ENCODE measurements around the gene PIWIL4.
"Not testable (repeated sequence)": the region's sequence is repeated elsewhere in the genome, so short reads cannot be mapped to it uniquely, and the experiment has no call there.

PIWIL4 gene

GRCh38 chr11:94563848-94564467 lies 3.2 kb upstream of the PIWIL4 start:
- no peak for DNase-seq (ENCODE audit: low spot score)
- in situ Hi-C loops (cut with MboI; ENCODE audit: low sequenced_read_pairs, unreplicated experiment): no loop called here
- TF ChIP-seq, protein P1, sequence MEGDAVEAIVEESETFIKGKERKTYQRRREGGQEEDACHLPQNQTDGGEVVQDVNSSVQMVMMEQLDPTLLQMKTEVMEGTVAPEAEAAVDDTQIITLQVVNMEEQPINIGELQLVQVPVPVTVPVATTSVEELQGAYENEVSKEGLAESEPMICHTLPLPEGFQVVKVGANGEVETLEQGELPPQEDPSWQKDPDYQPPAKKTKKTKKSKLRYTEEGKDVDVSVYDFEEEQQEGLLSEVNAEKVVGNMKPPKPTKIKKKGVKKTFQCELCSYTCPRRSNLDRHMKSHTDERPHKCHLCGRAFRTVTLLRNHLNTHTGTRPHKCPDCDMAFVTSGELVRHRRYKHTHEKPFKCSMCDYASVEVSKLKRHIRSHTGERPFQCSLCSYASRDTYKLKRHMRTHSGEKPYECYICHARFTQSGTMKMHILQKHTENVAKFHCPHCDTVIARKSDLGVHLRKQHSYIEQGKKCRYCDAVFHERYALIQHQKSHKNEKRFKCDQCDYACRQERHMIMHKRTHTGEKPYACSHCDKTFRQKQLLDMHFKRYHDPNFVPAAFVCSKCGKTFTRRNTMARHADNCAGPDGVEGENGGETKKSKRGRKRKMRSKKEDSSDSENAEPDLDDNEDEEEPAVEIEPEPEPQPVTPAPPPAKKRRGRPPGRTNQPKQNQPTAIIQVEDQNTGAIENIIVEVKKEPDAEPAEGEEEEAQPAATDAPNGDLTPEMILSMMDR (IDR thresholded peaks at IDR 0.05; ENCODE audit: borderline replicate concordance, control extremely low read depth, extremely low read depth, insufficient read depth, missing control alignments): no peak

- in situ Hi-C loops (cut with MboI; ENCODE audit: low sequenced_read_pairs, unreplicated experiment): no loop called here
- DNase-seq (ENCODE audit: low spot score): no peak
- TF ChIP-seq, protein P1 (IDR thresholded peaks at IDR 0.05; ENCODE audit: borderline replicate concordance, control extremely low read depth, extremely low read depth, insufficient read depth, missing control alignments): no peak
Observed at GRCh38 chr11:94568200-94568599, 1.0 kb downstream of the PIWIL4 start.

DNA sequence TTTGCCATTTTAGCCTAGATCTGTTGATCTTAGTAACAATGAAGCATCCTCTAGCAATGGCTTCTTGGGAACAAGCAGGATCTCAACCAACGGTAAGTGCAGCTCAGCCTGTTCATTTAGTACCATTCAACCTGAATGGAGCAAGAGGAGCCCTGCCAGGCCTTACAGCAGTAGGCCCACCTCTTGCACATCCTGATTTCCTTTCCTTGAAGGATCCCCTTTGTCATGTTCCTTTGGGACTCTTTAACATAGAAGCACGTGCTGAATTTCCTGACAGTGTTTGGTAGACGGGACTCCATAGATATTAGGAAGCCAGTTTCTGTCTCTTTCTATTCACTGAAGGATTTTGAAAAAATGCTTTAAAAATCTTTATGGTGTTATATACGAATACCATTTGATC lies 1.5 kb downstream of the PIWIL4 start:
- in situ Hi-C loops (cut with MboI; ENCODE audit: low sequenced_read_pairs, unreplicated experiment): no loop called here
- TF ChIP-seq, protein P1 (IDR thresholded peaks at IDR 0.05; ENCODE audit: borderline replicate concordance, control extremely low read depth, extremely low read depth, insufficient read depth, missing control alignments): no peak
- no peak for DNase-seq (ENCODE audit: low spot score)

DNA sequence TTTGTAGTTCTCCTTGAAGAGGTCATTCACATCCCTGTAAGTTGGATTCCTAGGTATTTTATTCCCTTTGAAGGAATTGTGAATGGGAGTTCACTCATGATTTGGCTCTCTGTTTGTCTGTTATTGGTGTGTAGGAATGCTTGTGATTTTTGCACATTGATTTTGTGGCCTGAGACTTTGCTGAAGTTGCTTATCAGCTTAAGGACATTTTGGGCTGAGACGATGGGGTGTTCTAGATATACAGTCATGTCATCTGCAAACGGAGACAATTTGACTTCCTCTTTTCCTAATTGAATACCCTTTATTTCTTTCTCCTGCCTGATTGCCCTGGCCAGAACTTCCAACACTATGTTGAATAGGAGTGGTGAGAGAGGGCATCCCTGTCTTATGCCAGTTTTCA lies 5.8 kb downstream of the PIWIL4 start:
- DNase-seq (ENCODE audit: low spot score); in situ Hi-C loops (cut with MboI; ENCODE audit: low sequenced_read_pairs, unreplicated experiment): not testable (repeated sequence)

DNA sequence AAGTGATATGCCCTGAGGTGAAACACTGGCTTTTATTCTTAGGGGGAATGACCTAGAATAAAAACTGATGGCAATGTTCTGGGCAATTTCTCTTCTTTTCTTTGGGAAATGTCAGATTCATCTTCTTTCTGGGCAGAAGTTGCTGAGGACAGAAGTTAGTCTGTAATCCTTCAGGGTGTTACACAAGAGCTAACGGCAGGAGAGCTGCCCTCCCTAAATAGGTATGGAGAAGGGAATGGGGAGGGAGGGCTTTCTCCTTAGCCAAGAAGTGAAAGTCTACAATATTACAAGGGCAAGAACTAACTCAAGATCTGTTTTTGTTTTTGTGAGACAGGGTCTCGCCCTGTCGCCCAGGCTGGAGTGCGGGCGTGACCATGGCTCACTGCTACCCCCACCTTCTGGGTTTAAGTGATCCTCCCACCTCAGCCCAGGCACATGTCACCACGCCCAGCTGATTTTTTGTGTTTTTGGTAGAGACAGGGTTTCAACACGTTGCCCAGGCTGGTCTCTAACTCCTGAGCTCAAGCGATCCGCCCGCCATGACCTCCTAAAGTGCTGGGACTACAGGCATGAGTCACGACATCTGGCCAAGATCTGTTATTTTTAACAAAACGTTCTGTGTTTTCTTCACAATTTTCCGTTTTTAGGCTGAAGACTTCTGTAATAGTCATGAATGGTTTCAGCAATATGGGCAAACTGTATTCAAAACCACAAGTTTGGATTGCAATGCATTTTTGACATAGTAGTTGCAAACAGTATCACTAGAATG lies 7.2 kb downstream of the PIWIL4 start:
- no peak for DNase-seq (ENCODE audit: low spot score)
- in situ Hi-C loops (cut with MboI; ENCODE audit: low sequenced_read_pairs, unreplicated experiment): no loop called here
- TF ChIP-seq, protein P1 (IDR thresholded peaks at IDR 0.05; ENCODE audit: borderline replicate concordance, control extremely low read depth, extremely low read depth, insufficient read depth, missing control alignments): no peak

- TF ChIP-seq, protein P1 (IDR thresholded peaks at IDR 0.05; ENCODE audit: borderline replicate concordance, control extremely low read depth, extremely low read depth, insufficient read depth, missing control alignments): no peak
- in situ Hi-C loops (cut with MboI; ENCODE audit: low sequenced_read_pairs, unreplicated experiment): no loop called here
- DNase-seq (ENCODE audit: low spot score): no peak
Observed at GRCh38 chr11:94576306-94576705, 9.1 kb downstream of the PIWIL4 start.

- in situ Hi-C loops (cut with MboI; ENCODE audit: low sequenced_read_pairs, unreplicated experiment): no loop called here
- no peak for DNase-seq (ENCODE audit: low spot score)
- TF ChIP-seq, protein P1 (IDR thresholded peaks at IDR 0.05; ENCODE audit: borderline replicate concordance, control extremely low read depth, extremely low read depth, insufficient read depth, missing control alignments): no peak
Observed at GRCh38 chr11:94577841-94578240, 10.7 kb downstream of the PIWIL4 start.

All from GM13976 (cell line).